HEK293 (cell line): ENCODE measurements around the gene ZSWIM4.

Source experiments
- CTCF ChIA-PET: fragments of 350-600 bp; formaldehyde crosslinking; extraction: SDS; loops from one replicate; lab custom pipeline; 2021; ENCODE audit warnings: antibody characterized with exemption; lab: Yijun Ruan, JAX
- POLR2A ChIA-PET: fragments of 300-600 bp; formaldehyde crosslinking; extraction: SDS; loops from one replicate; lab custom pipeline; 2020; ENCODE audit warnings: antibody characterized with exemption, inconsistent platforms; lab: Yijun Ruan, JAX
- H3K27ac ChIP-seq: fragments of 200-500 bp; sonication (Bioruptor generic); 2 replicates; pipeline ENCODE4 v1.5.1; 2014; ENCODE audit warnings: low read depth, low read length, control low read depth, inconsistent platforms; ENCODE audit errors: extremely low read depth
- H3K36me3 ChIP-seq, 2 experiments: fragments of 200-500 bp in 1 of 2; sonication (Bioruptor generic) in 1 of 2; 1 replicate in 1 of 2; 2 replicates in 1 of 2; pipeline ENCODE4 v1.5.1; 2014 to 2017; ENCODE audit warnings: inconsistent platforms in 2 of 2, low read length in 2 of 2; ENCODE audit not compliant: control insufficient read depth in 2 of 2, insufficient read depth in 1 of 2
- H3K4me1 ChIP-seq: fragments of 200-500 bp; sonication (Bioruptor generic); 2 replicates; pipeline ENCODE4 v1.5.1; 2014; ENCODE audit warnings: mild to moderate bottlenecking, low read length, inconsistent platforms; ENCODE audit not compliant: control insufficient read depth, insufficient read depth
- H3K4me3 ChIP-seq: 2 replicates; pipeline ENCODE4 v1.5.1; 2011; ENCODE audit warnings: low read depth, mild to moderate bottlenecking, control low read depth, low read length, moderate library complexity
- H3K9me3 ChIP-seq: fragments of 200-500 bp; sonication (Bioruptor generic); 2 replicates; pipeline ENCODE4 v1.5.1; 2014; ENCODE audit warnings: low read depth, low read length, inconsistent platforms; ENCODE audit not compliant: control insufficient read depth, insufficient read depth
- HOXC10 ChIP-seq: sonication (generic); formaldehyde crosslinking; IDR thresholded peaks from 2 replicates; pipeline ENCODE4 v1.8.1; 2023; ENCODE audit warnings: mild to moderate bottlenecking, missing genetic modification reagents
- INSM2 ChIP-seq: fragments of 450-650 bp; formaldehyde crosslinking; IDR thresholded peaks from 2 replicates; pipeline ENCODE4 v1.5.1; 2016; ENCODE audit warnings: missing biosample characterization, missing genetic modification characterization
- KLF9 ChIP-seq: fragments of 450-650 bp; formaldehyde crosslinking; IDR thresholded peaks from 2 replicates; pipeline ENCODE4 v1.5.1; 2016; ENCODE audit warnings: missing biosample characterization, missing genetic modification characterization, low read depth
- OSR2 ChIP-seq: fragments of 450-650 bp; formaldehyde crosslinking; IDR thresholded peaks from 2 replicates; pipeline ENCODE4 v1.5.1; 2016; ENCODE audit warnings: missing biosample characterization, missing genetic modification characterization
- SCRT2 ChIP-seq: fragments of 450-650 bp; formaldehyde crosslinking; IDR thresholded peaks from 2 replicates; pipeline ENCODE4 v1.5.1; 2016; ENCODE audit warnings: missing biosample characterization, missing genetic modification characterization
- ZBTB10 ChIP-seq: fragments of 450-650 bp; formaldehyde crosslinking; IDR thresholded peaks from 2 replicates; pipeline ENCODE4 v1.5.1; 2016; ENCODE audit warnings: missing biosample characterization, missing genetic modification characterization
- ZBTB17 ChIP-seq: fragments of 450-650 bp; formaldehyde crosslinking; IDR thresholded peaks from 2 replicates; pipeline ENCODE4 v1.5.1; 2016; ENCODE audit warnings: missing biosample characterization, missing genetic modification characterization
- ZBTB26 ChIP-seq: fragments of 450-650 bp; formaldehyde crosslinking; optimal IDR thresholded peaks from 2 replicates; pipeline ENCODE3; 2016; ENCODE audit warnings: missing biosample characterization, mild to moderate bottlenecking, missing genetic modification characterization
- ZNF112 ChIP-seq: fragments of 450-650 bp; formaldehyde crosslinking; IDR thresholded peaks from 2 replicates; pipeline ENCODE4 v1.5.0; 2017; ENCODE audit warnings: missing biosample characterization, missing genetic modification characterization
- ZNF169 ChIP-seq: fragments of 450-650 bp; formaldehyde crosslinking; IDR thresholded peaks from 2 replicates; pipeline ENCODE4 v1.5.1; 2016; ENCODE audit warnings: missing biosample characterization, missing genetic modification characterization
- ZNF18 ChIP-seq: fragments of 450-650 bp; formaldehyde crosslinking; IDR thresholded peaks from 2 replicates; pipeline ENCODE4 v1.5.1; 2016; ENCODE audit warnings: missing biosample characterization, missing genetic modification characterization
- ZNF302 ChIP-seq: fragments of 450-650 bp; formaldehyde crosslinking; IDR thresholded peaks from 2 replicates; pipeline ENCODE4 v1.5.1; 2016; ENCODE audit warnings: missing biosample characterization, missing genetic modification characterization, low read depth
- ZNF366 ChIP-seq: fragments of 450-650 bp; formaldehyde crosslinking; conservative IDR thresholded peaks from 2 replicates; pipeline ENCODE4 v1.5.1; 2016; ENCODE audit warnings: missing biosample characterization, missing genetic modification characterization
- ZNF548 ChIP-seq: fragments of 450-650 bp; formaldehyde crosslinking; IDR thresholded peaks from 2 replicates; pipeline ENCODE4 v1.5.1; 2016; ENCODE audit warnings: missing biosample characterization, missing genetic modification characterization
- ZNF561 ChIP-seq: fragments of 450-650 bp; IDR thresholded peaks from 2 replicates; pipeline ENCODE4 v1.5.1; 2018; ENCODE audit warnings: missing biosample characterization, missing genetic modification characterization, borderline replicate concordance
- ZNF623 ChIP-seq: fragments of 450-650 bp; formaldehyde crosslinking; IDR thresholded peaks from 2 replicates; pipeline ENCODE4 v1.5.1; 2016; ENCODE audit warnings: missing biosample characterization, missing genetic modification characterization
- ZNF707 ChIP-seq: fragments of 450-650 bp; formaldehyde crosslinking; IDR thresholded peaks from 2 replicates; pipeline ENCODE4 v1.5.1; 2016; ENCODE audit warnings: missing biosample characterization, missing genetic modification characterization
- ZNF747 ChIP-seq: fragments of 450-650 bp; formaldehyde crosslinking; IDR thresholded peaks from 2 replicates; pipeline ENCODE4 v1.5.1; 2016; ENCODE audit warnings: missing biosample characterization, missing genetic modification characterization
- TF ChIP-seq, protein P1 (sequence below): fragments of 450-650 bp; formaldehyde crosslinking; conservative IDR thresholded peaks from 2 replicates; pipeline ENCODE4 v1.5.1; 2016; ENCODE audit warnings: low read depth, missing biosample characterization, missing genetic modification characterization
- TF ChIP-seq, protein P2 (sequence below): fragments of 450-650 bp; IDR thresholded peaks from 2 replicates; pipeline ENCODE4 v1.5.1; 2018; ENCODE audit warnings: missing biosample characterization, mild to moderate bottlenecking, missing genetic modification characterization

Gene ZSWIM4

GRCh38 chr19:13833330-13834243 lies 38.3 kb downstream of the ZSWIM4 start (continued):
- peak; percentile 91 for TF ChIP-seq SCRT2
- TF ChIP-seq HOXC10 (CRISPR knock-in tag): no peak
- TF ChIP-seq ZNF112 (tag by site-specific recombination): no peak
- TF ChIP-seq ZNF747 (tag by site-specific recombination): no peak
- peak; percentile 11; the same call in 1 of the 2 replicates for TF ChIP-seq INSM2 (tag by site-specific recombination)
- TF ChIP-seq ZNF302 (tag by site-specific recombination): no peak
- TF ChIP-seq, protein P1, sequence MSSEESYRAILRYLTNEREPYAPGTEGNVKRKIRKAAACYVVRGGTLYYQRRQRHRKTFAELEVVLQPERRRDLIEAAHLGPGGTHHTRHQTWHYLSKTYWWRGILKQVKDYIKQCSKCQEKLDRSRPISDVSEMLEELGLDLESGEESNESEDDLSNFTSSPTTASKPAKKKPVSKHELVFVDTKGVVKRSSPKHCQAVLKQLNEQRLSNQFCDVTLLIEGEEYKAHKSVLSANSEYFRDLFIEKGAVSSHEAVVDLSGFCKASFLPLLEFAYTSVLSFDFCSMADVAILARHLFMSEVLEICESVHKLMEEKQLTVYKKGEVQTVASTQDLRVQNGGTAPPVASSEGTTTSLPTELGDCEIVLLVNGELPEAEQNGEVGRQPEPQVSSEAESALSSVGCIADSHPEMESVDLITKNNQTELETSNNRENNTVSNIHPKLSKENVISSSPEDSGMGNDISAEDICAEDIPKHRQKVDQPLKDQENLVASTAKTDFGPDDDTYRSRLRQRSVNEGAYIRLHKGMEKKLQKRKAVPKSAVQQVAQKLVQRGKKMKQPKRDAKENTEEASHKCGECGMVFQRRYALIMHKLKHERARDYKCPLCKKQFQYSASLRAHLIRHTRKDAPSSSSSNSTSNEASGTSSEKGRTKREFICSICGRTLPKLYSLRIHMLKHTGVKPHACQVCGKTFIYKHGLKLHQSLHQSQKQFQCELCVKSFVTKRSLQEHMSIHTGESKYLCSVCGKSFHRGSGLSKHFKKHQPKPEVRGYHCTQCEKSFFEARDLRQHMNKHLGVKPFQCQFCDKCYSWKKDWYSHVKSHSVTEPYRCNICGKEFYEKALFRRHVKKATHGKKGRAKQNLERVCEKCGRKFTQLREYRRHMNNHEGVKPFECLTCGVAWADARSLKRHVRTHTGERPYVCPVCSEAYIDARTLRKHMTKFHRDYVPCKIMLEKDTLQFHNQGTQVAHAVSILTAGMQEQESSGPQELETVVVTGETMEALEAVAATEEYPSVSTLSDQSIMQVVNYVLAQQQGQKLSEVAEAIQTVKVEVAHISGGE: 0 out of 2 replicates have a peak, but pooled peaks have one; percentile 12
- TF ChIP-seq, protein P2, sequence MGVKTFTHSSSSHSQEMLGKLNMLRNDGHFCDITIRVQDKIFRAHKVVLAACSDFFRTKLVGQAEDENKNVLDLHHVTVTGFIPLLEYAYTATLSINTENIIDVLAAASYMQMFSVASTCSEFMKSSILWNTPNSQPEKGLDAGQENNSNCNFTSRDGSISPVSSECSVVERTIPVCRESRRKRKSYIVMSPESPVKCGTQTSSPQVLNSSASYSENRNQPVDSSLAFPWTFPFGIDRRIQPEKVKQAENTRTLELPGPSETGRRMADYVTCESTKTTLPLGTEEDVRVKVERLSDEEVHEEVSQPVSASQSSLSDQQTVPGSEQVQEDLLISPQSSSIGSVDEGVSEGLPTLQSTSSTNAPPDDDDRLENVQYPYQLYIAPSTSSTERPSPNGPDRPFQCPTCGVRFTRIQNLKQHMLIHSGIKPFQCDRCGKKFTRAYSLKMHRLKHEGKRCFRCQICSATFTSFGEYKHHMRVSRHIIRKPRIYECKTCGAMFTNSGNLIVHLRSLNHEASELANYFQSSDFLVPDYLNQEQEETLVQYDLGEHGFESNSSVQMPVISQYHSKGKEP (tag by site-specific recombination): no peak

- Histone ChIP-seq H3K9me3 (no peaks in the 10 kb centered on the region), H3K4me1 (no peaks in the 10 kb centered on the region), H3K36me3 (peaks cover 0 to 27% of the 10 kb centered on the region in 2 experiments; a peak in 1 of 3 replicates), H3K4me3 (no peak overlapping the region), H3K27ac (no peak overlapping the region)
- CTCF ChIA-PET: interaction anchor here (0.5 to 2.7 kb wide), 6 partner anchors 13 to 1900 kb away, joined by 3 to 15 read pairs (median 6); no protein-coding TSS in a partner anchor
- POLR2A ChIA-PET: interaction anchor here (0.7 kb wide), 3 partner anchors 10 to 47 kb away, joined by 3 to 5 read pairs (median 3); no protein-coding TSS in a partner anchor
- no peak for TF ChIP-seq ZNF623 (tag by site-specific recombination)
- no peak for TF ChIP-seq ZBTB26 (tag by site-specific recombination)
- TF ChIP-seq ZNF561: no peak
- TF ChIP-seq ZBTB17: peak; percentile 80
- 0 out of 2 replicates have a peak, but pooled peaks have one; percentile 41 for TF ChIP-seq ZNF18 (tag by site-specific recombination)
- no peak for TF ChIP-seq ZNF707
- no peak for TF ChIP-seq KLF9 (tag by site-specific recombination)
- TF ChIP-seq SCRT2: no peak
- no peak for TF ChIP-seq ZNF548 (tag by site-specific recombination)
- 0 out of 2 replicates have a peak, but pooled peaks have one; percentile 1 for TF ChIP-seq ZBTB10 (tag by site-specific recombination)
- TF ChIP-seq ZNF169 (tag by site-specific recombination): no peak
- TF ChIP-seq ZNF366 (tag by site-specific recombination): peak; percentile 32; the same call in 1 of the 2 replicates
- no peak for TF ChIP-seq OSR2
Measured at GRCh38 chr19:13834244-13835069, 39.2 kb downstream of the ZSWIM4 start.
